ENCODE data around the gene CADM1.

DNA sequence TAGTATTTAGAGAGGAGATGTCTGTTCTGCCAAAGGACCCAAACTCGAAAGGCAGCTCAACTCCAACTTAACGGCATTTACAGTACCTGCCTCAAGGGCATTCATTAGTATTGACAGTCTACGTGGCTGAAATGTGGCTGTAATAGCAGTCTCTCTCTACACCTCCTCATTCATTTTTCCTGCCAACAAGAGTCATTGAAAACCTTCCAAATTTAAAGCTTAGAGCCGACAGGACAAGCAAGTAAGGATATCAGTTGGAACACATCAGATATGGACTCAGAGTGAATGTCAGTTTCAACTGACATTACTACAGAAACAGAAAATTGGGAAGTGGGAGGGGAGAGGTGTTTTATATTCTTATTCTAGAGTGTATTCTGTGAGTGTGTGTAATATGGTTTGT is 253.1 kb downstream of the CADM1 start:
- TF ChIP-seq POLR2A (IDR thresholded peaks at IDR 0.05) (no peak), POLR2AphosphoS5 (IDR thresholded peaks at IDR 0.05) (no peak)
- TF ChIP-seq, protein P1, sequence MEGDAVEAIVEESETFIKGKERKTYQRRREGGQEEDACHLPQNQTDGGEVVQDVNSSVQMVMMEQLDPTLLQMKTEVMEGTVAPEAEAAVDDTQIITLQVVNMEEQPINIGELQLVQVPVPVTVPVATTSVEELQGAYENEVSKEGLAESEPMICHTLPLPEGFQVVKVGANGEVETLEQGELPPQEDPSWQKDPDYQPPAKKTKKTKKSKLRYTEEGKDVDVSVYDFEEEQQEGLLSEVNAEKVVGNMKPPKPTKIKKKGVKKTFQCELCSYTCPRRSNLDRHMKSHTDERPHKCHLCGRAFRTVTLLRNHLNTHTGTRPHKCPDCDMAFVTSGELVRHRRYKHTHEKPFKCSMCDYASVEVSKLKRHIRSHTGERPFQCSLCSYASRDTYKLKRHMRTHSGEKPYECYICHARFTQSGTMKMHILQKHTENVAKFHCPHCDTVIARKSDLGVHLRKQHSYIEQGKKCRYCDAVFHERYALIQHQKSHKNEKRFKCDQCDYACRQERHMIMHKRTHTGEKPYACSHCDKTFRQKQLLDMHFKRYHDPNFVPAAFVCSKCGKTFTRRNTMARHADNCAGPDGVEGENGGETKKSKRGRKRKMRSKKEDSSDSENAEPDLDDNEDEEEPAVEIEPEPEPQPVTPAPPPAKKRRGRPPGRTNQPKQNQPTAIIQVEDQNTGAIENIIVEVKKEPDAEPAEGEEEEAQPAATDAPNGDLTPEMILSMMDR (IDR thresholded peaks at IDR 0.05 in 8 of 11, conservative IDR thresholded peaks at IDR 0.05 in 3 of 11), result no peak
